IMR-90 (cell line): Measurements from ENCODE around the gene CPB2. TPM values are rescaled to one million over a fixed set of nuclear protein-coding genes. Genes with fewer than 3 reads are reported as not detected.

Source experiments
- ATAC-seq: fragments of 200-7000 bp; cut with Tn5 transposase; 2 replicates; pipeline ENCODE4 v1.9.1; 2020; ENCODE audit warnings: low read depth, mild to moderate bottlenecking, moderate library complexity
- BruUV-seq: library from RNA; stranded (reverse); fragments of 400-500 nt; replicated peaks from 2 replicates; lab custom pipeline; 2021; lab: Mats Ljungman, UMichigan
- CTCF ChIA-PET: fragments of 300-600 bp; formaldehyde crosslinking; extraction: SDS; loops from one replicate; lab custom pipeline; 2021; ENCODE audit warnings: antibody characterized with exemption; lab: Yijun Ruan, JAX
- POLR2A ChIA-PET: fragments of 300-600 bp; sonication (Branson Sonifier 250); formaldehyde crosslinking; loops from one replicate; lab custom pipeline; 2022; ENCODE audit warnings: antibody characterized with exemption; ENCODE audit not compliant: unreplicated experiment; lab: Charles Lee
- DNase-seq: peaks from one replicate; pipeline ENCODE4 v3.0.0; 2013
- H2AFZ ChIP-seq: replicated peaks from 2 replicates; pipeline ENCODE3; 2013; ENCODE audit warnings: low read length, mild to moderate bottlenecking; ENCODE audit not compliant: poor library complexity
- H2AK5ac ChIP-seq: 2 replicates; pipeline ENCODE4 v1.6.1; 2013; ENCODE audit warnings: low read depth, low read length, inconsistent platforms
- H2AK9ac ChIP-seq: replicated peaks from 2 replicates; pipeline ENCODE3; 2013; ENCODE audit warnings: mild to moderate bottlenecking, low read depth, low read length, moderate library complexity; ENCODE audit not compliant: poor library complexity
- H2BK120ac ChIP-seq: 2 replicates; pipeline ENCODE4 v1.6.1; 2013; ENCODE audit warnings: low read depth, low read length, inconsistent platforms
- H2BK15ac ChIP-seq: 3 replicates; pipeline ENCODE4 v1.6.1; 2013; ENCODE audit warnings: low read depth, low read length, inconsistent platforms
- H2BK20ac ChIP-seq: 2 replicates; pipeline ENCODE4 v1.6.1; 2013; ENCODE audit warnings: low read depth, mild to moderate bottlenecking, inconsistent platforms, low read length, moderate library complexity
- H2BK5ac ChIP-seq: 2 replicates; pipeline ENCODE4 v1.6.1; 2013; ENCODE audit warnings: mild to moderate bottlenecking, low read depth, low read length, inconsistent platforms; ENCODE audit not compliant: poor library complexity, severe bottlenecking
- H3K14ac ChIP-seq: replicated peaks from 2 replicates; pipeline ENCODE4 v1.6.1; 2013; ENCODE audit warnings: low read depth, low read length, inconsistent platforms
- H3K18ac ChIP-seq: 2 replicates; pipeline ENCODE4 v1.6.1; 2013; ENCODE audit warnings: low read depth, low read length, control low read depth
- H3K23ac ChIP-seq: 2 replicates; pipeline ENCODE4 v1.6.1; 2013; ENCODE audit warnings: low read depth, low read length, inconsistent platforms
- H3K27ac ChIP-seq: 2 replicates; pipeline ENCODE4 v1.5.1; 2013; ENCODE audit warnings: mild to moderate bottlenecking, control low read depth, low read length; ENCODE audit not compliant: insufficient read depth
- H3K27me3 ChIP-seq: 2 replicates; pipeline ENCODE4 v1.6.1; 2013; ENCODE audit warnings: low read length; ENCODE audit not compliant: control insufficient read depth, insufficient read depth
- H3K36me3 ChIP-seq: 2 replicates; pipeline ENCODE4 v1.6.1; 2013; ENCODE audit warnings: low read length, mixed read lengths; ENCODE audit not compliant: control insufficient read depth, insufficient read depth
- H3K4ac ChIP-seq: 2 replicates; pipeline ENCODE4 v1.6.1; 2013; ENCODE audit warnings: low read depth, low read length, inconsistent platforms
- H3K4me1 ChIP-seq: 2 replicates; pipeline ENCODE4 v1.6.1; 2013; ENCODE audit warnings: low read length, mixed read lengths; ENCODE audit not compliant: control insufficient read depth, insufficient read depth
- H3K4me2 ChIP-seq: 2 replicates; pipeline ENCODE4 v1.6.1; 2013; ENCODE audit warnings: low read depth, mild to moderate bottlenecking, control low read depth, low read length, moderate library complexity
- H3K4me3 ChIP-seq: 2 replicates; pipeline ENCODE4 v1.5.1; 2013; ENCODE audit warnings: low read depth, mild to moderate bottlenecking, control low read depth, low read length, moderate library complexity; ENCODE audit not compliant: insufficient read depth
- H3K56ac ChIP-seq: 2 replicates; pipeline ENCODE4 v1.6.1; 2013; ENCODE audit warnings: low read length, inconsistent platforms; ENCODE audit not compliant: insufficient read depth; ENCODE audit errors: extremely low read depth
- H3K79me1 ChIP-seq, 2 experiments: 2 replicates each; pipeline ENCODE4 v1.6.1; 2013; ENCODE audit warnings: low read length in 2 of 2, inconsistent platforms in 1 of 2, low read depth in 1 of 2
- H3K9ac ChIP-seq: 2 replicates; pipeline ENCODE4 v1.6.1; 2013; ENCODE audit warnings: low read depth, low read length, control low read depth
- H3K9me1 ChIP-seq: 2 replicates; pipeline ENCODE4 v1.6.1; 2013; ENCODE audit warnings: low read length, inconsistent platforms; ENCODE audit not compliant: insufficient read depth
- H3K9me3 ChIP-seq: 2 replicates; pipeline ENCODE4 v1.6.1; 2013; ENCODE audit warnings: low read length; ENCODE audit not compliant: control insufficient read depth, insufficient read depth
- H4K20me1 ChIP-seq: 2 replicates; pipeline ENCODE4 v1.6.1; 2013; ENCODE audit warnings: low read length, inconsistent platforms; ENCODE audit not compliant: insufficient read depth
- H4K5ac ChIP-seq: 2 replicates; pipeline ENCODE4 v1.6.1; 2013; ENCODE audit warnings: mild to moderate bottlenecking, low read depth, low read length, control low read depth
- H4K8ac ChIP-seq, 2 experiments: 2 replicates each; pipeline ENCODE4 v1.6.1; 2013; ENCODE audit warnings: low read depth in 2 of 2, low read length in 2 of 2, control low read depth in 1 of 2, inconsistent platforms in 1 of 2
- H4K91ac ChIP-seq: 2 replicates; pipeline ENCODE4 v1.6.1; 2013; ENCODE audit warnings: low read depth, low read length, inconsistent platforms; ENCODE audit not compliant: insufficient read depth
- BHLHE40 ChIP-seq: fragments of 150-350 bp; IDR thresholded peaks from 2 replicates; pipeline ENCODE4 v1.6.1; 2016; ENCODE audit warnings: mild to moderate bottlenecking, low read depth, low read length
- CHD1 ChIP-seq: IDR thresholded peaks from 2 replicates; pipeline ENCODE4 v1.6.1; 2012; ENCODE audit warnings: low read depth, low read length, improper control_type of control experiment
- MAFK ChIP-seq: IDR thresholded peaks from 2 replicates; pipeline ENCODE4 v1.6.1; 2012; ENCODE audit warnings: low read depth, low read length, improper control_type of control experiment
- MAZ ChIP-seq: IDR thresholded peaks from 2 replicates; pipeline ENCODE4 v1.6.1; 2012; ENCODE audit warnings: low read depth, mild to moderate bottlenecking, low read length, improper control_type of control experiment, moderate library complexity, borderline replicate concordance
- MXI1 ChIP-seq: IDR thresholded peaks from 2 replicates; pipeline ENCODE4 v1.6.1; 2012; ENCODE audit warnings: low read depth, mild to moderate bottlenecking, low read length, moderate library complexity, borderline replicate concordance
- WGBS, 2 experiments: methylation state at CpG; one replicate each; pipeline versions ENCODE4 v1.1.5 to v1.1.7; 2013; ENCODE audit warnings: missing lambda C conversion rate in 2 of 2; ENCODE audit not compliant: insufficient read length in 1 of 2; ENCODE audit errors: extremely low coverage in 2 of 2; 5-methylcytosine and 5-hydroxymethylcytosine counted together
- dilution Hi-C: fragments of 300-500 bp; cut with HindIII; formaldehyde crosslinking; loops from one replicate; pipeline ENCODE4 v1.14.3; 2018; ENCODE audit warnings: low sequenced_read_pairs; ENCODE audit not compliant: unreplicated experiment
- in situ Hi-C: fragments of 300-500 bp; cut with MboI; formaldehyde crosslinking; loops from 3 replicates; pipeline ENCODE4 v1.14.3; 2019; ENCODE audit warnings: low sequenced_read_pairs, inconsistent platforms, mixed read lengths
- intact Hi-C: fragments of 100-400 bp; cut with micrococcal nuclease; formaldehyde crosslinking; loops from 2 replicates; pipeline ENCODE4 v1.10.0; 2022
- polyA plus RNA-seq, 3 experiments: library from polyadenylated mRNA; depleted of rRNA; stranded (reverse); fragments of >200 nt; gene quantifications; 2 replicates each; pipeline ENCODE4 v1.2.3, GENCODE V29; 2012; ENCODE audit warnings: low replicate concordance in 1 of 3
- total RNA-seq: library from RNA; depleted of rRNA; stranded (reverse); fragments of >200 nt; gene quantifications from 2 replicates; pipeline ENCODE4 v1.2.3, GENCODE V29; 2012
- TF ChIP-seq, protein P1 (sequence below): fragments of 150-350 bp; IDR thresholded peaks from 2 replicates; pipeline ENCODE4 v1.6.1; 2017; ENCODE audit warnings: mild to moderate bottlenecking, antibody characterized with exemption, low read length, low read depth
- TF ChIP-seq, protein P2 (sequence below): fragments of 150-350 bp; IDR thresholded peaks from 2 replicates; pipeline ENCODE4 v1.6.1; 2016; ENCODE audit warnings: low read depth, mild to moderate bottlenecking, low read length, moderate library complexity, borderline replicate concordance

Gene CPB2
- total and polyA plus RNA-seq, 2 of the 4 experiments (the other 2 are of a cell fraction), result not detected

DNA sequence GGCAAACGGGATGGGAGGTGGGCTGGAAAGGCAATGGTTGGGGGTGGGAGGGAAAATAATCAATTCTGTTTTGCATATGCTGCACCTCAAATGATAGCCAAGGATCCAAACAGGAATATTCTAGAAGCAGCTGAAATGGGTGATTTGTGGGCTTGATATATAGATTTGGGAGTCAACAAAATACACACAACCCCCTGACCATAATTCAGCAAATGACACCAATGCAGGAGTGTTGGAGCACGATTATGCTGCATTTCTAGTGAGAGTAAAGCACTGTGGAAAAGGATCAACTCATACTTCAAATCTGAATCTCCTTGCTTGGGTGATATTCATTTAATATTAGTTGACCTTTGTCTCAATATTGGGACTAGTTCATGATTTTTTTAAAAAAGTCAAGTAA is 41.1 kb upstream of the CPB2 start:
- Histone ChIP-seq H3K56ac (no peak overlapping the region), H2BK5ac (no peak overlapping the region), H3K4me1 (no peaks in the 10 kb centered on the region), H2BK20ac (no peak overlapping the region), H2BK15ac (no peak overlapping the region), H2BK120ac (no peak overlapping the region), H3K9ac (no peak overlapping the region), H3K79me1 (no peaks in the 10 kb centered on the region), H3K4me3 (no peak overlapping the region), H3K27ac (no peak overlapping the region), H4K5ac (no peak overlapping the region), H3K36me3 (no peaks in the 10 kb centered on the region), H2AK9ac (no peak overlapping the region), H3K27me3 (no peaks in the 10 kb centered on the region; the same call in none of the 2 replicates), H3K14ac (no peak overlapping the region), H2AFZ (no peak overlapping the region), H4K8ac (no peak overlapping the region), H2AK5ac (no peak overlapping the region), H4K20me1 (no peaks in the 10 kb centered on the region), H3K23ac (no peak overlapping the region), H3K18ac (no peak overlapping the region), H3K9me1 (no peaks in the 10 kb centered on the region), H3K9me3 (no peaks in the 10 kb centered on the region), H3K4me2 (no peak overlapping the region), H3K4ac (no peak overlapping the region), H4K91ac (no peak overlapping the region)
- POLR2A ChIA-PET, result no interaction called here
- TF ChIP-seq MAFK (no peak), BHLHE40 (no peak), MAZ (no peak), CHD1 (no peak), MXI1 (no peak)
- TF ChIP-seq, protein P1, sequence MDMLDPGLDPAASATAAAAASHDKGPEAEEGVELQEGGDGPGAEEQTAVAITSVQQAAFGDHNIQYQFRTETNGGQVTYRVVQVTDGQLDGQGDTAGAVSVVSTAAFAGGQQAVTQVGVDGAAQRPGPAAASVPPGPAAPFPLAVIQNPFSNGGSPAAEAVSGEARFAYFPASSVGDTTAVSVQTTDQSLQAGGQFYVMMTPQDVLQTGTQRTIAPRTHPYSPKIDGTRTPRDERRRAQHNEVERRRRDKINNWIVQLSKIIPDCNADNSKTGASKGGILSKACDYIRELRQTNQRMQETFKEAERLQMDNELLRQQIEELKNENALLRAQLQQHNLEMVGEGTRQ, result no peak
- TF ChIP-seq, protein P2, sequence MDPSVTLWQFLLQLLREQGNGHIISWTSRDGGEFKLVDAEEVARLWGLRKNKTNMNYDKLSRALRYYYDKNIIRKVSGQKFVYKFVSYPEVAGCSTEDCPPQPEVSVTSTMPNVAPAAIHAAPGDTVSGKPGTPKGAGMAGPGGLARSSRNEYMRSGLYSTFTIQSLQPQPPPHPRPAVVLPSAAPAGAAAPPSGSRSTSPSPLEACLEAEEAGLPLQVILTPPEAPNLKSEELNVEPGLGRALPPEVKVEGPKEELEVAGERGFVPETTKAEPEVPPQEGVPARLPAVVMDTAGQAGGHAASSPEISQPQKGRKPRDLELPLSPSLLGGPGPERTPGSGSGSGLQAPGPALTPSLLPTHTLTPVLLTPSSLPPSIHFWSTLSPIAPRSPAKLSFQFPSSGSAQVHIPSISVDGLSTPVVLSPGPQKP, result no peak
- DNase-seq (no peak), ATAC-seq (no peak)
- in situ Hi-C loops (no loop called here), dilution Hi-C loops (no loop called here), intact Hi-C loops (no loop called here)
- WGBS, 2 experiments, result no CpG with 5 or more reads among the region's 2 CpGs
- no TSS peak for BruUV-seq
- CTCF ChIA-PET, result interaction anchor here (2.0 kb wide), 1 partner anchor 14 kb away, joined by 5 read pairs; no protein-coding TSS in a partner anchor
